ENCODE results near the gene KRT80.

KRT80 gene

GRCh38 chr12:52228366-52228765 lies 36.6 kb upstream of the KRT80 start:
- no peak for DNase-seq

GRCh38 chr12:52227606-52228166 lies 35.9 kb upstream of the KRT80 start:
- no peak for DNase-seq

GRCh38 chr12:52226446-52226845 lies 34.6 kb upstream of the KRT80 start:
- DNase-seq, result no peak

GRCh38 chr12:52225752-52226151 lies 33.9 kb upstream of the KRT80 start:
- DNase-seq, result no peak

- no peak for DNase-seq
Measured at GRCh38 chr12:52224151-52224550, 32.3 kb upstream of the KRT80 start.

- no peak for DNase-seq
Measured at GRCh38 chr12:52223406-52224039, 31.7 kb upstream of the KRT80 start.

- no peak for DNase-seq
Measured at GRCh38 chr12:52222692-52223091, 30.9 kb upstream of the KRT80 start.

- peak; percentile 68 for DNase-seq
Measured at GRCh38 chr12:52221912-52222457, 30.2 kb upstream of the KRT80 start.

GRCh38 chr12:52221070-52221781 lies 29.4 kb upstream of the KRT80 start:
- DNase-seq, result no peak

GRCh38 chr12:52220477-52220876 lies 28.7 kb upstream of the KRT80 start:
- no peak for DNase-seq

- no peak for DNase-seq
Measured at GRCh38 chr12:52218001-52218400, 26.2 kb upstream of the KRT80 start.

GRCh38 chr12:52217223-52217622 lies 25.4 kb upstream of the KRT80 start:
- no peak for DNase-seq

GRCh38 chr12:52216807-52217206 lies 25.0 kb upstream of the KRT80 start:
- DNase-seq, result no peak

- DNase-seq, result no peak
Measured at GRCh38 chr12:52216100-52216499, 24.3 kb upstream of the KRT80 start.

- DNase-seq, result no peak
Measured at GRCh38 chr12:52215587-52216031, 23.8 kb upstream of the KRT80 start.

- DNase-seq, result no peak
Measured at GRCh38 chr12:52214421-52214802, 22.6 kb upstream of the KRT80 start.

GRCh38 chr12:52213564-52214420 lies 22.0 kb upstream of the KRT80 start:
- DNase-seq, result peak; percentile 85

- no peak for DNase-seq
Measured at GRCh38 chr12:52212701-52213563, 21.1 kb upstream of the KRT80 start.

GRCh38 chr12:52211716-52212585 lies 20.1 kb upstream of the KRT80 start:
- no peak for DNase-seq

- DNase-seq, result peak; percentile 50
Measured at GRCh38 chr12:52210925-52211650, 19.3 kb upstream of the KRT80 start.
